Stomach (tissue), 9 donors: Measurements from ENCODE around the gene HPGDS. TPM values are rescaled to one million over a fixed set of nuclear protein-coding genes. Genes with fewer than 3 reads are reported as not detected.
A peak's percentile ranks its signal among the peaks of the same experiment; 100 is the strongest.

Experiments used
- DNase-seq, 2 donors: peaks; one replicate each; pipeline versions ENCODE4 v3.0.0 to v3.0.0-alpha.2; 2013 to 2019
- H3K27ac ChIP-seq, 5 donors: fragments of 200-600 bp in 4 of 5; sonication (generic) in 4 of 5; one replicate each; pipeline ENCODE4 v1.5.1; 2013 to 2019; ENCODE audit warnings: mild to moderate bottlenecking in 1 of 5, moderate library complexity in 1 of 5
- H3K27me3 ChIP-seq, 3 donors: fragments of 200-600 bp; sonication (generic); one replicate each; pipeline ENCODE4 v1.5.1; 2017 to 2019; ENCODE audit warnings: mixed run types in 1 of 3
- H3K36me3 ChIP-seq, 4 donors: fragments of 200-600 bp; sonication (generic); 1 replicate in 3 of 4; 2 replicates in 1 of 4; pipeline ENCODE4 v1.5.1; 2016 to 2019
- H3K4me1 ChIP-seq, 4 donors: fragments of 200-600 bp; sonication (generic); one replicate each; pipeline ENCODE4 v1.5.1; 2016 to 2019
- H3K4me3 ChIP-seq, 4 donors: fragments of 200-600 bp; sonication (generic) in 3 of 4; one replicate each; pipeline ENCODE4 v1.5.1; 2016 to 2019; ENCODE audit warnings: mild to moderate bottlenecking in 1 of 4
- H3K9me3 ChIP-seq, 4 donors: fragments of 200-600 bp; sonication (generic); one replicate each; pipeline ENCODE4 v1.5.1; 2016 to 2019
- EP300 ChIP-seq: sonication (generic); formaldehyde crosslinking; IDR thresholded peaks from one replicate; pipeline ENCODE4 v1.6.1; 2017; ENCODE audit warnings: antibody characterized with exemption
- POLR2A ChIP-seq, 4 donors: fragments of 450-650 bp; IDR thresholded peaks; one replicate each; pipeline ENCODE4 v1.6.1; 2016; ENCODE audit warnings: antibody characterized with exemption in 4 of 4, control low read depth in 2 of 4, mild to moderate bottlenecking in 1 of 4, moderate library complexity in 1 of 4
- POLR2AphosphoS5 ChIP-seq, 3 donors: sonication (generic); formaldehyde crosslinking; IDR thresholded peaks; one replicate each; pipeline ENCODE4 v1.6.1; 2016; ENCODE audit warnings: antibody characterized with exemption in 3 of 3
- WGBS, 5 donors: extraction: QIAGEN DNeasy Blood & Tissue Kit in 3 of 5; methylation state at CpG; one replicate each; pipeline versions ENCODE4 v1.1.5 to v1.1.7; 2013 to 2018; 5-methylcytosine and 5-hydroxymethylcytosine counted together
- intact Hi-C: fragments of 100-400 bp; cut with DNase I; formaldehyde crosslinking; loops from one replicate; pipeline ENCODE4 v1.15.1; 2023; ENCODE audit warnings: low total_unique reads
- polyA plus RNA-seq, 3 donors: library from polyadenylated mRNA; stranded (reverse); fragments of 200-250 nt; gene quantifications; one replicate each; pipeline ENCODE4 v1.2.3, GENCODE V29; 2013
- total RNA-seq, 5 donors: library from RNA; depleted of rRNA; stranded (reverse); fragments of >200 nt; gene quantifications; one replicate each; pipeline versions ENCODE4 v1.1.0 to v1.2.3, GENCODE V29; 2014 to 2016
- TF ChIP-seq, protein P1 (sequence below), 7 experiments: fragments of 450-650 bp in 4 of 7; fragments of 200-600 bp in 3 of 7; sonication (generic) in 3 of 7; IDR thresholded peaks; one replicate each; pipeline ENCODE4 v1.5.1; 2016 to 2019; ENCODE audit warnings: antibody characterized with exemption in 7 of 7, control low read depth in 2 of 7, mild to moderate bottlenecking in 1 of 7
- donor health status: healthy with polysubstance abuse.
- donor health status: Bipolar disorder and iron deficiency.
- donor health status: healthy.

The HPGDS gene
- total and polyA plus RNA-seq, 8 donors = 0.30 to 26.4 (median 3.8) TPM; not detected in 2

DNA sequence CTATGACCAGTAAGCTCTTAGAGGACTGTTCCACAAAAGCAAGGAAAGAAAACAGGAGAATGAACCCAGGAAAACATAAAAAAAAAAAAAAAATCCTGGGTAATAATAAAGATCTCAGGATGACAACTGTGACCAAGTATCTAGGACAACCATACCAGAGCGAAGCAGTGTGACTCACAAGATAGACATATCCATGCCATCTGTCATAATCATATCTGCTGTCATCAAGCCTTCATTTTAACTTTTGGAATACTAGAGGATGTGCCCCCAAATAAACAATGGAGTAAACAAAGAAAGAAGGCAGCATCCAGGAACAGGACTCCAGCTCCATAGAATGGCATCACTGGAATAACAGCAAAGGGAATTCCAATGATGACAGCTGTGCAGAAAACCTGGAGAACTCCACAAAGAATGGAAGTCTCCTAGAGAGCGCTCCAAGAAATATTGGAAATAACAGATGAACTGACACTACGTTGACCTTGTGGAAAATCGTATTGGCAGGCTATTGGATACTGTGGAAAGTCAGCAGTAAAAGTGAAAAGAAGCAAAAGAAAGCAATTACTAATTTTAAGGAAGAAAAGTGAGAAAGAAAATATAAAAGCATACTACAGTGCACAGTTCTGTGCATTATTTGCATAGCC lies 35.3 kb downstream of the HPGDS start:
- no peaks in the 10 kb centered on the region for H3K9me3 ChIP-seq
- H3K4me3 ChIP-seq = no peak overlapping the region
- intact Hi-C loops = no loop called here
- no peak for TF ChIP-seq EP300
- TF ChIP-seq, protein P1, sequence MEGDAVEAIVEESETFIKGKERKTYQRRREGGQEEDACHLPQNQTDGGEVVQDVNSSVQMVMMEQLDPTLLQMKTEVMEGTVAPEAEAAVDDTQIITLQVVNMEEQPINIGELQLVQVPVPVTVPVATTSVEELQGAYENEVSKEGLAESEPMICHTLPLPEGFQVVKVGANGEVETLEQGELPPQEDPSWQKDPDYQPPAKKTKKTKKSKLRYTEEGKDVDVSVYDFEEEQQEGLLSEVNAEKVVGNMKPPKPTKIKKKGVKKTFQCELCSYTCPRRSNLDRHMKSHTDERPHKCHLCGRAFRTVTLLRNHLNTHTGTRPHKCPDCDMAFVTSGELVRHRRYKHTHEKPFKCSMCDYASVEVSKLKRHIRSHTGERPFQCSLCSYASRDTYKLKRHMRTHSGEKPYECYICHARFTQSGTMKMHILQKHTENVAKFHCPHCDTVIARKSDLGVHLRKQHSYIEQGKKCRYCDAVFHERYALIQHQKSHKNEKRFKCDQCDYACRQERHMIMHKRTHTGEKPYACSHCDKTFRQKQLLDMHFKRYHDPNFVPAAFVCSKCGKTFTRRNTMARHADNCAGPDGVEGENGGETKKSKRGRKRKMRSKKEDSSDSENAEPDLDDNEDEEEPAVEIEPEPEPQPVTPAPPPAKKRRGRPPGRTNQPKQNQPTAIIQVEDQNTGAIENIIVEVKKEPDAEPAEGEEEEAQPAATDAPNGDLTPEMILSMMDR (IDR thresholded peaks at IDR 0.05) = no peak
- TF ChIP-seq POLR2A (IDR thresholded peaks at IDR 0.05) = no peak
- no peak for TF ChIP-seq POLR2AphosphoS5 (IDR thresholded peaks at IDR 0.05)
- WGBS, 5 donors = 85 to 95% (median 93%) methylated on average over 4 of the region's 4 CpGs
- peaks cover 0 to 18% (median 6%) of the 10 kb centered on the region in 4 donors for H3K4me1 ChIP-seq
- H3K36me3 ChIP-seq = no peaks in the 10 kb centered on the region
- DNase-seq = no peak
- H3K27me3 ChIP-seq = no peaks in the 10 kb centered on the region
- H3K27ac ChIP-seq = no peak overlapping the region

DNA sequence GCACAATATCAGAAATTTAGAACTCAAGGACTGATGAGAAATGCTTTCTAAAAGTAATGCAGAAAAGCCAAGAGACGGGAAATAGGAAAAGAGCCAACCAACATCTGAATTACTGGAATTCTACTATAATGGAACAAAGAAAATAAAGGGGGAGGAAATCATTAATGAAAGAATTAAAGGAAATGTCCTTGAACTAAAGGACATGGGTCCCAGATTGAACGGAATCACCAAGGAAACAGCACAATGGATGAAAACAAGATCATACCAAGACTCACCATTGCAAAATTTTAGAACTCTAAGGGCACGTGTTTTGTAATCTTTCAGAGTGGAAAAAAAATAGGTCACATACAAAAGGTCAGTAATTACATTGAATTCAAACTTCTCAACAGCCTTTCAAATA lies 35.9 kb downstream of the HPGDS start:
- DNase-seq = no peak
- Histone ChIP-seq H3K4me3 (no peak overlapping the region), H3K27me3 (no peaks in the 10 kb centered on the region), H3K9me3 (no peaks in the 10 kb centered on the region), H3K27ac (no peak overlapping the region), H3K36me3 (no peaks in the 10 kb centered on the region), H3K4me1 (peaks cover 0 to 18% (median 6%) of the 10 kb centered on the region in 4 donors)
- TF ChIP-seq, protein P1 (IDR thresholded peaks at IDR 0.05) = no peak
- no peak for TF ChIP-seq EP300
- no peak for TF ChIP-seq POLR2AphosphoS5 (IDR thresholded peaks at IDR 0.05)
- no peak for TF ChIP-seq POLR2A (IDR thresholded peaks at IDR 0.05)
- 64 to 77% (median 67%) methylated on average over 3 of the region's 3 CpGs for whole genome bisulfite sequencing, 5 donors
- intact Hi-C loops = no loop called here

DNA sequence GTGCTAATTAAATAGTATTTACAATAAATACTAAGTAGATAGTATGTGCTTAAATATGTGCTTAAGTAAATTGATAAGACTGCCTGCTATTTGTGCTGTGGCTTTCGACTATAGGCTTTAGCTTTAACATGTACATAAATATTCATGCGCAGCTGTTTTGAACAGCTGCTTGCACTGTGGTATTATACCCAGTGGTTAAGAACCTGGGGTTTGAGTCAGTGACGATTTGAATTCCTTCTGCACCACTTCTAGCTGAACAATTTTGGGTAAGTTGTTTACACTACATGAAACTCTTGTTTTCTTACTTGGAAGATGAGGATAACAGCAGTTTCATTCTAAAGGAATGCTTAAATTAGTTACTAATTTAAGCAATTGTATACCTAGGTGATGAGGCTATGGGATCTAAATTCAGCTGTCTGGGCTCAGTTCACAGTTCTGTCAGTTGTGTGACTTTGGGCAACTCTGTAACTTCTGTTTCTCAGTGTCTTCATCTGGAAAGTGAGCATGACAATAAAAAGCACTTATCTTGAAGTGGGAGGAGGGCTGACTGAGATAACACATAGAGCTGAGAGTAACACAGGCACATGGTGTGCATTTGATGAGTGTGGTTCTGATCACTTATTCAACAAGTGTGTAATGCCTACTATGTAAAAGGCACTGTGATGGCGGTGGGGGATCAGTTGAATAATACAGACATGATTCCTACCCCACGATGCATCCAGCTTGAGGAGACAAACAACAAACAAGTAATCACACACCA lies 37.0 kb downstream of the HPGDS start:
- no peaks in the 10 kb centered on the region for H3K27me3 ChIP-seq
- H3K36me3 ChIP-seq = no peaks in the 10 kb centered on the region
- intact Hi-C loops = no loop called here
- peaks cover 0 to 18% (median 6%) of the 10 kb centered on the region in 4 donors for H3K4me1 ChIP-seq
- TF ChIP-seq POLR2A (IDR thresholded peaks at IDR 0.05) (no peak), POLR2AphosphoS5 (IDR thresholded peaks at IDR 0.05) (no peak), EP300 (no peak)
- TF ChIP-seq, protein P1 (IDR thresholded peaks at IDR 0.05) = no peak
- H3K4me3 ChIP-seq = no peak overlapping the region
- no peaks in the 10 kb centered on the region for H3K9me3 ChIP-seq
- H3K27ac ChIP-seq = no peak overlapping the region
- WGBS, 5 donors = 43 to 59% (median 57%) methylated on average over 5 of the region's 5 CpGs
- no peak for DNase-seq

DNA sequence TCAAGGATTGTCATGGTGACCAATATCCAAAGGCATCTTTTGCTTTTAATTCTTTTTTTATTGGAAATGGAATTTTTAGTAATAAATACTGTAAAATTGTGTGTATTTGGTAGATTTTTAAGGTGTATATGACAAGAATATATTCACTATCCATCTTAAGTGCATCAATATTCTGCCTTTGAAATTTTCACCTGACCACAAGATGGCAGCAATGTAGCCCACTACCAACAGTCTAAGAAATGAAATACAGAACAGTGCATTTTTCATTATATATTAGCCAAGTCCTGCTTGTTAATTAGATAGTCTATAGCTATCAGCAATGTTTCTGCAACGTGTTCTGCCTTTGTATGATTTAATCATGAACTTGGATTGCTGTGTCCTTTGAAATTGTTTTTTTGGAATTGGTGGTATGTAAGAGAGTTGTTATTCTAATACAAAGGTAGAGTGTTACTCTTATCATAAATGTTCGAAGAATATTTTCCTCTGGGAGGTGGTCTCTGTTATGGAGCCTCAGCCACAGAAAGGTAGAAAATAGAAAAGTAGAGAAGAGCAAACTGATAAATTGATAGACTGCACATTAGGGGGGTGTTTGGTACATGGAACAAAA lies 38.2 kb downstream of the HPGDS start:
- DNase-seq = peak in 1 of 2 donors; percentile 69
- Histone ChIP-seq H3K27me3 (no peaks in the 10 kb centered on the region), H3K9me3 (no peaks in the 10 kb centered on the region), H3K4me3 (no peak overlapping the region), H3K4me1 (peaks cover 0 to 18% (median 6%) of the 10 kb centered on the region in 4 donors), H3K27ac (no peak overlapping the region), H3K36me3 (no peaks in the 10 kb centered on the region)
- intact Hi-C loops = no loop called here
- 24 to 44% (median 32%) methylated on average over 2 of the region's 2 CpGs for WGBS, 5 donors
- TF ChIP-seq, protein P1 (IDR thresholded peaks at IDR 0.05) = peak in 5 of 7 experiments; percentile 19 to 36 (median 29)
- no peak for TF ChIP-seq POLR2AphosphoS5 (IDR thresholded peaks at IDR 0.05)
